ENCODE results near the gene ACTG2.
A peak's percentile ranks its signal among the peaks of the same experiment; 100 is the strongest.
"Not testable (repeated sequence)": the region's sequence is repeated elsewhere in the genome, so short reads cannot be mapped to it uniquely, and the experiment has no call there.

The ACTG2 gene

GRCh38 chr2:73893764-73894474 lies 1.1 kb downstream of the ACTG2 start:
- DNase-seq, result no peak

- DNase-seq, result no peak
Observed at GRCh38 chr2:73894475-73894850, 1.7 kb downstream of the ACTG2 start.

GRCh38 chr2:73894877-73895276 lies 2.1 kb downstream of the ACTG2 start:
- no peak for DNase-seq

GRCh38 chr2:73895473-73895872 lies 2.7 kb downstream of the ACTG2 start:
- DNase-seq, result no peak

- no peak for DNase-seq
Observed at GRCh38 chr2:73896362-73897239, 3.8 kb downstream of the ACTG2 start.

GRCh38 chr2:73897240-73897583 lies 4.4 kb downstream of the ACTG2 start:
- DNase-seq, result no peak

GRCh38 chr2:73897934-73898333 lies 5.1 kb downstream of the ACTG2 start:
- DNase-seq, result no peak

GRCh38 chr2:73899801-73900336 lies 7.1 kb downstream of the ACTG2 start:
- DNase-seq, result no peak

GRCh38 chr2:73901143-73901542 lies 8.3 kb downstream of the ACTG2 start:
- DNase-seq, result no peak

- DNase-seq, result no peak
Observed at GRCh38 chr2:73902284-73902683, 9.5 kb downstream of the ACTG2 start.

- no peak for DNase-seq
Observed at GRCh38 chr2:73903313-73903712, 10.5 kb downstream of the ACTG2 start.

- not testable (repeated sequence) for DNase-seq
Observed at GRCh38 chr2:73903949-73904613, 11.3 kb downstream of the ACTG2 start.

GRCh38 chr2:73904952-73905351 lies 12.1 kb downstream of the ACTG2 start:
- no peak for DNase-seq

GRCh38 chr2:73906847-73907505 lies 14.2 kb downstream of the ACTG2 start:
- no peak for DNase-seq

GRCh38 chr2:73907840-73908452 lies 15.1 kb downstream of the ACTG2 start:
- DNase-seq, result peak; percentile 6

GRCh38 chr2:73908689-73909652 lies 16.2 kb downstream of the ACTG2 start:
- DNase-seq, result no peak

- no peak for DNase-seq
Observed at GRCh38 chr2:73910873-73911547, 18.2 kb downstream of the ACTG2 start.

- DNase-seq, result no peak
Observed at GRCh38 chr2:73911548-73912208, 18.9 kb downstream of the ACTG2 start.

GRCh38 chr2:73913414-73914054 lies 20.7 kb downstream of the ACTG2 start:
- DNase-seq, result no peak

GRCh38 chr2:73914667-73915066 lies 21.9 kb downstream of the ACTG2 start:
- no peak for DNase-seq
